Measurements from ENCODE around the gene CEP78.
"Not testable (repeated sequence)": the region's sequence is repeated elsewhere in the genome, so short reads cannot be mapped to it uniquely, and the experiment has no call there.

Gene CEP78

GRCh38 chr9:78209127-78209526, 26.7 kb upstream of the CEP78 start:
- Histone ChIP-seq H3K4me1 (ENCODE audit: control insufficient read depth, insufficient read depth, low read length) (peaks cover 11% of the 10 kb centered on the region), H3K9me3 (ENCODE audit: control insufficient read depth, low read length) (no peaks in the 10 kb centered on the region), H3K4me3 (ENCODE audit: low read length) (no peak overlapping the region), H3K27me3 (replicated peaks; ENCODE audit: control insufficient read depth, insufficient read depth, low read length) (no peaks in the 10 kb centered on the region), H3K9ac (ENCODE audit: low read length) (no peak overlapping the region), H3K36me3 (ENCODE audit: control insufficient read depth, insufficient read depth, low read length, severe bottlenecking) (no peaks in the 10 kb centered on the region)
- DNase-seq (ENCODE audit: low read depth), result no peak

- H3K27me3 ChIP-seq (replicated peaks; ENCODE audit: control insufficient read depth, insufficient read depth, low read length), result no peaks in the 10 kb centered on the region
- no peaks in the 10 kb centered on the region for H3K36me3 ChIP-seq (ENCODE audit: control insufficient read depth, insufficient read depth, low read length, severe bottlenecking)
- H3K9ac ChIP-seq (ENCODE audit: low read length), result no peak overlapping the region
- no peak for DNase-seq (ENCODE audit: low read depth)
- no peaks in the 10 kb centered on the region for H3K9me3 ChIP-seq (ENCODE audit: control insufficient read depth, low read length)
- H3K4me3 ChIP-seq (ENCODE audit: low read length), result no peak overlapping the region
- H3K4me1 ChIP-seq (ENCODE audit: control insufficient read depth, insufficient read depth, low read length), result peaks cover 13% of the 10 kb centered on the region
These were observed 25.0 kb upstream of the CEP78 start for GRCh38 chr9:78210841-78211301.

- H3K9me3 ChIP-seq (ENCODE audit: control insufficient read depth, low read length), result no peaks in the 10 kb centered on the region
- H3K9ac ChIP-seq (ENCODE audit: low read length), result no peak overlapping the region
- H3K27me3 ChIP-seq (replicated peaks; ENCODE audit: control insufficient read depth, insufficient read depth, low read length), result no peaks in the 10 kb centered on the region
- H3K4me3 ChIP-seq (ENCODE audit: low read length), result no peak overlapping the region
- no peaks in the 10 kb centered on the region for H3K36me3 ChIP-seq (ENCODE audit: control insufficient read depth, insufficient read depth, low read length, severe bottlenecking)
- H3K4me1 ChIP-seq (ENCODE audit: control insufficient read depth, insufficient read depth, low read length), result peaks cover 13% of the 10 kb centered on the region
- DNase-seq (ENCODE audit: low read depth), result no peak
These were observed 23.0 kb upstream of the CEP78 start for GRCh38 chr9:78212868-78213267.

GRCh38 chr9:78213712-78214111, 22.2 kb upstream of the CEP78 start:
- DNase-seq (ENCODE audit: low read depth), result peak; percentile 52
- Histone ChIP-seq H3K4me1 (ENCODE audit: control insufficient read depth, insufficient read depth, low read length) (peaks cover 13% of the 10 kb centered on the region), H3K9me3 (ENCODE audit: control insufficient read depth, low read length) (no peaks in the 10 kb centered on the region), H3K36me3 (ENCODE audit: control insufficient read depth, insufficient read depth, low read length, severe bottlenecking) (no peaks in the 10 kb centered on the region), H3K4me3 (ENCODE audit: low read length) (no peak overlapping the region), H3K27me3 (replicated peaks; ENCODE audit: control insufficient read depth, insufficient read depth, low read length) (no peaks in the 10 kb centered on the region), H3K9ac (ENCODE audit: low read length) (peak overlapping the region; percentile 42)

GRCh38 chr9:78214492-78214891, 21.4 kb upstream of the CEP78 start:
- no peaks in the 10 kb centered on the region for H3K27me3 ChIP-seq (replicated peaks; ENCODE audit: control insufficient read depth, insufficient read depth, low read length)
- H3K4me1 ChIP-seq (ENCODE audit: control insufficient read depth, insufficient read depth, low read length), result peaks cover 13% of the 10 kb centered on the region
- peak; percentile 4 for DNase-seq (ENCODE audit: low read depth)
- no peaks in the 10 kb centered on the region for H3K36me3 ChIP-seq (ENCODE audit: control insufficient read depth, insufficient read depth, low read length, severe bottlenecking)
- H3K9ac ChIP-seq (ENCODE audit: low read length), result no peak overlapping the region
- H3K4me3 ChIP-seq (ENCODE audit: low read length), result no peak overlapping the region
- no peaks in the 10 kb centered on the region for H3K9me3 ChIP-seq (ENCODE audit: control insufficient read depth, low read length)

DNA sequence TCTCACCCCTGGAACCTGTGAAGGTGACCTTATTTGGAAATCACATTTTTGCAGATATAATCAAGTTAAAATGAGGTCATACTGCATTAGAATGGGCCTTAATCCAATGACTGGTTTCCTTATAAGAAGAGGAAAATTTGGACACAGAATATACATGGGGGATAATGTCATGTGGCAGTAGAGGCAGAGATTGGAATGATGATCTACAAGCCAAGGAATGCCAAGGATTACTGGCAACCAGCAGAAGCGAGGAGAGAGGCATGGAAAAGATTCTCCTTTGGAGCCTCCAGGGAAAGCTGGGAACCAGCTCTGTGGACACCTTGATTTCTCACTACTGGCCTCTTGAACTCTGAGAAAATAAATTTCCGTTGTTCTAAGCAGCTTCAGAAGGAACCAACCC, 20.2 kb upstream of the CEP78 start:
- Histone ChIP-seq H3K9ac (ENCODE audit: low read length) (no peak overlapping the region), H3K27me3 (replicated peaks; ENCODE audit: control insufficient read depth, insufficient read depth, low read length) (no peaks in the 10 kb centered on the region), H3K4me3 (ENCODE audit: low read length) (no peak overlapping the region), H3K9me3 (ENCODE audit: control insufficient read depth, low read length) (no peaks in the 10 kb centered on the region), H3K4me1 (ENCODE audit: control insufficient read depth, insufficient read depth, low read length) (peaks cover 14% of the 10 kb centered on the region), H3K36me3 (ENCODE audit: control insufficient read depth, insufficient read depth, low read length, severe bottlenecking) (no peaks in the 10 kb centered on the region)
- DNase-seq (ENCODE audit: low read depth), result peak; percentile 52

DNA sequence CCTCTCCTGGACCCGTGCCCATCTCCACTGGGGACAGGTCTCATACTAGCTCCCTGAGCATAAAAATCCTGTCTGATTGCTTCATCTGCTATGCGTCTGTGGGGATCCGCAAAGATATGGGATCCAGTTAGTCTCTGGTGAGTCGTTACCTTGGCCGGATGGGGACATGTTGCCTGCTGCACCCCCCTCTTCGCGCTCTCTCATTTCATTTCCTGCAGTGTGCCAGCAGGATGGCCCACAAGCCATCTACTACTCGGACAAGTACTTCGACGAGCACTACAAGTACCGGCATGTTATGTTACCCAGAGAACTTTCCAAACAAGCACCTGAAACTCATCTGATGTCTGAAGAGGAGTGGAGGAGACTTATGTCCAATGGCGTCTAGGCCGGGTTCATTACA, 17.0 kb upstream of the CEP78 start:
- H3K9ac ChIP-seq (ENCODE audit: low read length), result no peak overlapping the region

DNA sequence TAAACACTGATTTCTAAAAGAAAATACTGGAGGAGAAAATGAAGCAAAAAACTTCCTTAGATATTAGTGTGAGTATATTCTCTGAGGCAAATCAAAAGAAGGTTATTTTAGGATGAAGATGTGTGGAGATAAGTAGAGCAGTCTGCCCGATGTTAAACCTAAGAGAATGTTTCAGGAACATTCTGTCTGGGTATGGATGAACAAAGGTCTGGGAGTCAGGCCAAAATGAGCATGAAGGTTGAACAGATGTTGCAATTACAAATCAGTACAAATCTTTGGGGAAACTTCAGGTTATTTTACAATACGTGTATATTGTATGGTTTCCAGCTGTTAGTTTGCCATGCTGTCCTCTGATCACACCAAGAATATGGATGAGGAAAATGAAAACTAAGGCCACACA, 14.4 kb upstream of the CEP78 start:
- DNase-seq (ENCODE audit: low read depth), result peak; percentile 43
- Histone ChIP-seq H3K4me3 (ENCODE audit: low read length) (peak overlapping the region; percentile 14), H3K4me1 (ENCODE audit: control insufficient read depth, insufficient read depth, low read length) (peaks cover 12% of the 10 kb centered on the region), H3K36me3 (ENCODE audit: control insufficient read depth, insufficient read depth, low read length, severe bottlenecking) (no peaks in the 10 kb centered on the region), H3K9ac (ENCODE audit: low read length) (no peak overlapping the region), H3K27me3 (replicated peaks; ENCODE audit: control insufficient read depth, insufficient read depth, low read length) (no peaks in the 10 kb centered on the region), H3K9me3 (ENCODE audit: control insufficient read depth, low read length) (no peaks in the 10 kb centered on the region)

More for the DNA sequence above, 17.0 kb upstream of the CEP78 start:
- Histone ChIP-seq H3K4me1 (ENCODE audit: control insufficient read depth, insufficient read depth, low read length) (peaks cover 17% of the 10 kb centered on the region), H3K9me3 (ENCODE audit: control insufficient read depth, low read length) (no peaks in the 10 kb centered on the region), H3K27me3 (replicated peaks; ENCODE audit: control insufficient read depth, insufficient read depth, low read length) (no peaks in the 10 kb centered on the region), H3K4me3 (ENCODE audit: low read length) (no peak overlapping the region), H3K36me3 (ENCODE audit: control insufficient read depth, insufficient read depth, low read length, severe bottlenecking) (no peaks in the 10 kb centered on the region)
- DNase-seq (ENCODE audit: low read depth), result no peak

GRCh38 chr9:78221841-78222240, 14.0 kb upstream of the CEP78 start:
- H3K9me3 ChIP-seq (ENCODE audit: control insufficient read depth, low read length); H3K27me3 ChIP-seq (replicated peaks; ENCODE audit: control insufficient read depth, insufficient read depth, low read length); H3K9ac ChIP-seq (ENCODE audit: low read length); DNase-seq (ENCODE audit: low read depth); H3K36me3 ChIP-seq (ENCODE audit: control insufficient read depth, insufficient read depth, low read length, severe bottlenecking): not testable (repeated sequence)
- peak overlapping the region; percentile 14 for H3K4me3 ChIP-seq (ENCODE audit: low read length)
- peaks cover 12% of the 10 kb centered on the region for H3K4me1 ChIP-seq (ENCODE audit: control insufficient read depth, insufficient read depth, low read length)

DNA sequence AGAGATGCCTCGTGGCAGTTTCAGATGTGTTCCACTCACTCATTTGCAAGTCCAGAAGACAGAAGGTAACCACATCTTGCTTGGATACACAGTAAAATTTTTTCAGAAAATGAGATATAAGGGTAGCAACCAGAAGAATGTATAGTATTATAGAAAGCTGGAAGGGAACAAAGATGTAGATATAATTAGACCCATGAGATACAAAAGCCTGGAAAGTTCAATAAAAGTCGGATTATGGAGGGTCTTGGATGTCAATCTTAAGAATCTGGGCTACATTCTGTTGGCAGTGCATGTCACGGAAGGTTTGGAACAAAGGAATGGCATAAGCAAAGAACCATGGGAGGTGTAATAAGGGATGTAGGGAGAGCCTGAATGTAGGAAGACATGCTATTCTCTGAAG, 5.1 kb upstream of the CEP78 start:
- peaks cover 10% of the 10 kb centered on the region for H3K4me1 ChIP-seq (ENCODE audit: control insufficient read depth, insufficient read depth, low read length)
- no peak overlapping the region for H3K9ac ChIP-seq (ENCODE audit: low read length)
- no peaks in the 10 kb centered on the region for H3K9me3 ChIP-seq (ENCODE audit: control insufficient read depth, low read length)
- H3K4me3 ChIP-seq (ENCODE audit: low read length), result no peak overlapping the region
- no peaks in the 10 kb centered on the region for H3K36me3 ChIP-seq (ENCODE audit: control insufficient read depth, insufficient read depth, low read length, severe bottlenecking)
- no peak for DNase-seq (ENCODE audit: low read depth)
- H3K27me3 ChIP-seq (replicated peaks; ENCODE audit: control insufficient read depth, insufficient read depth, low read length), result no peaks in the 10 kb centered on the region

DNA sequence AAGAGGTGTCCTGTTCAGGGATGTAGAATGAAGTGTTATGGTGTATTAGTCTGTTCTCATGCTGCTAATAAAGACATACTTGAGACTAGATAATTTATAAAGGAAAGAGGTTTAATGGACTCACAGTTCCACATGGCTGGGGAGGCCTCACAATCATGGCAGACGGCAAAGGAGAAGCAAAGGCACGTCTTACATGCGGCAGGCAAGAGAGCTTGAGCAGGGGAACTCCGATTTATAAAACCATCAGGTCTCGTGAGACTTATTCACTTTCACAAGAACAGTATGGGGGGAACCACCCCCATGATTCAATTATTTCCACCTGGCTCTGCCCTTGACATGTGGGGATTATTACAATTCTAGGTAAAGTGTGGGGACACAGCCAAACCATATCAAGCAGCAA, 3.4 kb upstream of the CEP78 start:
- H3K9me3 ChIP-seq (ENCODE audit: control insufficient read depth, low read length); H3K27me3 ChIP-seq (replicated peaks; ENCODE audit: control insufficient read depth, insufficient read depth, low read length); DNase-seq (ENCODE audit: low read depth); H3K4me3 ChIP-seq (ENCODE audit: low read length); H3K36me3 ChIP-seq (ENCODE audit: control insufficient read depth, insufficient read depth, low read length, severe bottlenecking); H3K9ac ChIP-seq (ENCODE audit: low read length): not testable (repeated sequence)
- peaks cover 13% of the 10 kb centered on the region for H3K4me1 ChIP-seq (ENCODE audit: control insufficient read depth, insufficient read depth, low read length)

GRCh38 chr9:78234810-78235209, 1.1 kb upstream of the CEP78 start:
- peak; percentile 47 for DNase-seq (ENCODE audit: low read depth)

More at GRCh38 chr9:78234810-78235209, 1.1 kb upstream of the CEP78 start:
- Histone ChIP-seq H3K27me3 (replicated peaks; ENCODE audit: control insufficient read depth, insufficient read depth, low read length) (no peaks in the 10 kb centered on the region), H3K4me3 (ENCODE audit: low read length) (peak overlapping the region; percentile 92), H3K36me3 (ENCODE audit: control insufficient read depth, insufficient read depth, low read length, severe bottlenecking) (no peaks in the 10 kb centered on the region), H3K4me1 (ENCODE audit: control insufficient read depth, insufficient read depth, low read length) (peaks cover 9% of the 10 kb centered on the region), H3K9me3 (ENCODE audit: control insufficient read depth, low read length) (no peaks in the 10 kb centered on the region), H3K9ac (ENCODE audit: low read length) (peak overlapping the region; percentile 84)
